HepG2 (cell line): ENCODE data around the gene XPOT. TPM values are rescaled to one million over a fixed set of nuclear protein-coding genes. Genes with fewer than 3 reads are reported as not detected.

Source experiments
- ATAC-seq: fragments of 200-7000 bp; cut with Tn5 transposase; 3 replicates; pipeline ENCODE4 v1.9.1; 2020; ENCODE audit warnings: mild to moderate bottlenecking, moderate library complexity
- BruUV-seq: library from RNA; stranded (reverse); fragments of 400-500 nt; replicated peaks from 2 replicates; lab custom pipeline; 2021; lab: Mats Ljungman, UMichigan
- CTCF ChIA-PET: fragments of 300-600 bp; formaldehyde crosslinking; extraction: SDS; loops from one replicate; lab custom pipeline; 2021; ENCODE audit warnings: low total read pairs, inconsistent platforms, low intra/inter-chr PET ratio; lab: Yijun Ruan, JAX
- POLR2A ChIA-PET: fragments of 350-600 bp; sonication (Branson Sonifier 250); formaldehyde crosslinking; loops from one replicate; lab custom pipeline; 2020; ENCODE audit warnings: antibody characterized with exemption, inconsistent platforms; lab: Yijun Ruan, JAX
- DNase-seq: peaks from one replicate; pipeline ENCODE4 v3.0.0-alpha.2; 2015; ENCODE audit warnings: low spot score
- FAIRE-seq: peaks from 3 replicates; lab custom pipeline; 2011; peaks lifted over from hg19 to GRCh38; lab: Jason Lieb, UNC
- H2AFZ ChIP-seq: one replicate; pipeline ENCODE4 v1.6.1; 2011; ENCODE audit warnings: low read length, inconsistent platforms
- H3K27ac ChIP-seq: fragments of 300-600 bp; 3 replicates; pipeline ENCODE4 v1.8.0; 2011; ENCODE audit warnings: mixed run types, mild to moderate bottlenecking, mixed read lengths, low read length, inconsistent platforms; ENCODE audit not compliant: insufficient read depth; ENCODE audit errors: extremely low read length
- H3K27me3 ChIP-seq, 2 experiments: fragments of 200-600 bp in 1 of 2; 2 replicates in 1 of 2; 3 replicates in 1 of 2; pipeline versions ENCODE4 v1.6.0 to v1.8.0; 2011; ENCODE audit warnings: low read length in 2 of 2, mild to moderate bottlenecking in 2 of 2, moderate library complexity in 2 of 2, inconsistent platforms in 1 of 2; ENCODE audit not compliant: insufficient read depth in 2 of 2, control insufficient read depth in 1 of 2
- H3K36me3 ChIP-seq, 2 experiments: fragments of 200-600 bp in 1 of 2; replicated peaks in 1 of 2; 2 replicates in 1 of 2; 3 replicates in 1 of 2; pipeline versions ENCODE4 v1.5.1 to v1.8.0; 2011; ENCODE audit warnings: low read length in 2 of 2, inconsistent platforms in 1 of 2; ENCODE audit not compliant: insufficient read depth in 2 of 2, control insufficient read depth in 1 of 2
- H3K4me1 ChIP-seq: 2 replicates; pipeline ENCODE4 v1.5.1; 2012; ENCODE audit warnings: low read length, inconsistent platforms; ENCODE audit not compliant: insufficient read depth
- H3K4me2 ChIP-seq: 2 replicates; pipeline ENCODE4 v1.6.0; 2011; ENCODE audit warnings: low read depth, low read length, inconsistent platforms
- H3K4me3 ChIP-seq, 3 experiments: fragments of 200-600 bp in 1 of 3; sonication (generic), shearing (Covaris generic) in 1 of 3; replicated peaks in 1 of 3; 2 replicates each; pipeline ENCODE4 v1.5.1; 2011 to 2016; ENCODE audit warnings: low read length in 3 of 3, inconsistent platforms in 2 of 3, low read depth in 2 of 3, mild to moderate bottlenecking in 2 of 3, control low read depth in 1 of 3, mixed read lengths in 1 of 3; ENCODE audit not compliant: insufficient read depth in 1 of 3
- H3K79me2 ChIP-seq: one replicate; pipeline ENCODE4 v1.6.1; 2011; ENCODE audit warnings: low read length, inconsistent platforms; ENCODE audit not compliant: insufficient read depth
- H3K9ac ChIP-seq: 2 replicates; pipeline ENCODE4 v1.6.0; 2011; ENCODE audit warnings: mild to moderate bottlenecking, low read depth, low read length, inconsistent platforms; ENCODE audit not compliant: insufficient read depth
- H3K9me3 ChIP-seq: 2 replicates; pipeline ENCODE4 v1.5.1; 2012; ENCODE audit warnings: mild to moderate bottlenecking, low read length
- H4K20me1 ChIP-seq: 2 replicates; pipeline ENCODE4 v1.6.0; 2011; ENCODE audit warnings: inconsistent platforms, mild to moderate bottlenecking, low read length, moderate library complexity; ENCODE audit not compliant: insufficient read depth
- ATF7 ChIP-seq, 2 experiments: fragments of 450-650 bp in 1 of 2; sonication (generic) in 1 of 2; formaldehyde crosslinking in 1 of 2; IDR thresholded peaks; 2 replicates each; pipeline versions ENCODE4 v1.4.0 to v1.6.1; 2016 to 2020; ENCODE audit warnings: antibody characterized with exemption in 1 of 2, mild to moderate bottlenecking in 1 of 2, missing genetic modification reagents in 1 of 2
- CHD2 ChIP-seq: IDR thresholded peaks from 2 replicates; pipeline ENCODE4 v1.6.1; 2011; ENCODE audit warnings: low read depth, low read length, improper control_type of control experiment
- GLMP ChIP-seq: sonication (generic); formaldehyde crosslinking; IDR thresholded peaks from 2 replicates; pipeline ENCODE4 v1.9.0; 2021; ENCODE audit warnings: missing genetic modification reagents, mild to moderate bottlenecking, borderline replicate concordance
- YEATS4 ChIP-seq: sonication (generic); formaldehyde crosslinking; IDR thresholded peaks from 2 replicates; pipeline ENCODE4 v1.4.0; 2020; ENCODE audit warnings: missing genetic modification reagents, borderline replicate concordance
- WGBS: methylation state at CpG from one replicate; pipeline ENCODE4 v1.1.6; 2017; ENCODE audit warnings: low lambda C conversion rate; 5-methylcytosine and 5-hydroxymethylcytosine counted together
- in situ Hi-C: cut with HindIII; loops from 2 replicates; pipeline ENCODE4 v1.10.0; 2017; ENCODE audit warnings: low pct_unique_long_range_greater_than_20kb; ENCODE audit not compliant: extremely low pct_ligation_motif_present
- intact Hi-C: fragments of 100-400 bp; cut with micrococcal nuclease; formaldehyde crosslinking; loops from one replicate; pipeline ENCODE4 v1.10.0; 2022; ENCODE audit not compliant: unreplicated experiment
- polyA plus RNA-seq, 8 experiments: library from polyadenylated mRNA; depleted of rRNA in 3 of 8; stranded (reverse) in 7 of 8; unstranded in 1 of 8; fragments of >200 nt; fragmentation: Illumina TruSeq in 4 of 8; extraction: Trizol in 4 of 8; gene quantifications; 2 replicates each; pipeline versions ENCODE4 v1.2.1 to v1.2.3, GENCODE V29; 2011 to 2016; ENCODE audit warnings: low read depth in 4 of 8, missing spikeins in 1 of 8, mixed read lengths in 1 of 8; ENCODE audit not compliant: insufficient read depth in 1 of 8
- total RNA-seq, 5 experiments: library from RNA; depleted of rRNA; stranded (reverse); fragments of >200 nt; fragmentation: Illumina TruSeq; extraction: Trizol; gene quantifications; 2 replicates each; pipeline ENCODE4 v1.2.3, GENCODE V29; 2016; ENCODE audit warnings: low read depth in 1 of 5

Gene XPOT
- total and polyA plus RNA-seq, 2 of the 13 experiments (the other 11 are each of a cell fraction or from before 2014, with no cell fraction given): 93.8 to 102 TPM

DNA sequence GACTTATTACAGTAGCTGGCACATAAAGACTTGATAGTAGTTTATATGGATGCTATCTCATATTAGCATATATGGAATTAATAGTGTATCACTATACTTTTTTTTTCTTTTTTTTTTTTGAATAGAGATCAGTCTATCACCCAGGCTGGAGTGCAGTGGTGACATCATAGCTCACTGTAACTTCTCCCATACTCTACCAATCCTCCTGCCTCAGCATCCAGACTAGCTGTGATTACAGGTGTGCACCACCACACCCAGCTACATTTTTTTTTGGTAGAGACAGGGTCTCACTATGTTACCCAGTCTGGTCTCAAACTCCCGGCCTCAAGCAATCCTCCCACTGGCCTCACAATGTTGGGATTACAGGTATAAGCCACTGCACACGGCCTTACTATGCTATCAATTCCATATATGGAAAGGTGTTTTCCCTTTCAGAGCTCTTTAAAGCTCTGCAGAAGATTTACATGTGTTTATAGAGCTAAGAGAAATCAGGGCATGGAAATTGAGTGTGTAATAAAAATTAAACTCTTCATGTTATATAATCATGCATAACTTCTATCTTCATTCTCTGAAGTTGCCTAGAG lies 46.0 kb downstream of the XPOT start:
- H3K4me3 ChIP-seq: no peak overlapping the region
- H3K4me1 ChIP-seq: peaks cover 34% of the 10 kb centered on the region
- POLR2A ChIA-PET: interaction anchor here (1.2 to 1.5 kb wide), 2 partner anchors 13 to 44 kb away, joined by 3 read pairs; no protein-coding TSS in a partner anchor
- H3K27me3 ChIP-seq: no peaks in the 10 kb centered on the region
- peak overlapping the region; percentile 10; the same call in 1 of the 2 replicates for H3K4me2 ChIP-seq
- BruUV-seq: no TSS peak
- TF ChIP-seq GLMP (CRISPR knock-in tag) (no peak), YEATS4 (CRISPR knock-in tag) (no peak), ATF7 (IDR thresholded peaks at IDR 0.05) (0 out of 2 replicates have a peak, but pooled peaks have one; percentile 6), ATF7 (CRISPR knock-in tag; IDR thresholded peaks at IDR 0.05) (no peak), CHD2 (no peak)
- DNase-seq (no peak), FAIRE-seq (no peak), ATAC-seq (no peak)
- 87% methylated on average over 2 of the region's 2 CpGs for WGBS
- H3K27ac ChIP-seq: no peak overlapping the region
- H3K9me3 ChIP-seq: no peaks in the 10 kb centered on the region
- in situ Hi-C loops (no loop called here), intact Hi-C loops (loop anchor here (5.0 kb wide), 2 partner anchors 43 to 247 kb away; no protein-coding TSS in a partner anchor)
- H2AFZ ChIP-seq: no peak overlapping the region
- H3K79me2 ChIP-seq: peaks cover 26% of the 10 kb centered on the region
- CTCF ChIA-PET: no interaction called here
- H3K36me3 ChIP-seq: peaks cover 4 to 34% of the 10 kb centered on the region in 2 experiments; a peak in 4 of 5 replicates
- H4K20me1 ChIP-seq: peaks cover 5% of the 10 kb centered on the region; the same call in 1 of the 2 replicates
- no peak overlapping the region for H3K9ac ChIP-seq
